Muscle of arm (tissue), 12 donors: Measurements from ENCODE around the gene NOL6. TPM values are rescaled to one million over a fixed set of nuclear protein-coding genes. Genes with fewer than 3 reads are reported as not detected.
"Not testable (repeated sequence)": the region's sequence is repeated elsewhere in the genome, so short reads cannot be mapped to it uniquely, and the experiment has no call there.

Experiments used
- DNase-seq: peaks from one replicate; pipeline ENCODE4 v3.0.0-alpha.2; 2013
- polyA plus RNA-seq, 12 donors: library from polyadenylated mRNA; unstranded; fragments of 120-200 nt; gene quantifications; one replicate each; pipeline ENCODE4 v1.2.1, GENCODE V29; 2013; ENCODE audit not compliant: insufficient read length in 12 of 12

The NOL6 gene
- polyA plus RNA-seq, 12 donors, result 18.4 to 26.6 (median 24.3) TPM; not detected in 1

DNA sequence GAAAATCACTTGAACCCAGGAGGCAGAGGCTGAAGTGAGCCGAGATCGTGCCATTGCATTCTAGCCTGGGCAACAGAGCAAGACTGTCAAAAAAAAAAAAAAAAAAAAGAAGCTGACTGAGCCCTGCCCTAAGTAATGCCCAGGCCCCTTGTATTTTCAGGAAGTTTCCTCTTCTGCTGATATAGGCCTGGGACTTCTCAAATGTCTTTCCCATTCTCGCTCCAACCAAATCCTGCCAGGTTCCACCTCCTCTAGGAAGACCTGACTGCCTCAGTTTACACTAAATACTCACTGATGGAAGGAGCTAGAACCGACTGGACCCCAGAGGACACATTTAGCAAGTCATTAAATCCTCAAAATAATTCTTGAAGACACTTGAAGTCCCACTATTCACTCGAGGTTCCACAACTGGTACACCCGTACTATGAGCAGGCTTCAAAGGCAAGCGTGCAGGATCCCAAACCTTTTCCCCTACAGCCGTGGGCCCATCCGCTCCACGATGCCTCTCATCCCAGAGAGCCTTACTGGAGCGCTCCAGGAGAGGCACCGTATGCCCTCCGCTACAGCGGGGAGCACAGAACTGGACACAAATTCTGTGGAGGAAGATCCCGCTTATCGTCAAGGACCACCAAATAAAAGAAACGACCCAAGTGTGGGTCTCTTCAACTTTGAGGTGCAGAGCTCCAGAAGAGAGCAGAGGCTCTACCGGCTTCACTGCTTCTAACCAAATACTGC, 676 bp downstream of the NOL6 start:
- DNase-seq, result no peak

DNA sequence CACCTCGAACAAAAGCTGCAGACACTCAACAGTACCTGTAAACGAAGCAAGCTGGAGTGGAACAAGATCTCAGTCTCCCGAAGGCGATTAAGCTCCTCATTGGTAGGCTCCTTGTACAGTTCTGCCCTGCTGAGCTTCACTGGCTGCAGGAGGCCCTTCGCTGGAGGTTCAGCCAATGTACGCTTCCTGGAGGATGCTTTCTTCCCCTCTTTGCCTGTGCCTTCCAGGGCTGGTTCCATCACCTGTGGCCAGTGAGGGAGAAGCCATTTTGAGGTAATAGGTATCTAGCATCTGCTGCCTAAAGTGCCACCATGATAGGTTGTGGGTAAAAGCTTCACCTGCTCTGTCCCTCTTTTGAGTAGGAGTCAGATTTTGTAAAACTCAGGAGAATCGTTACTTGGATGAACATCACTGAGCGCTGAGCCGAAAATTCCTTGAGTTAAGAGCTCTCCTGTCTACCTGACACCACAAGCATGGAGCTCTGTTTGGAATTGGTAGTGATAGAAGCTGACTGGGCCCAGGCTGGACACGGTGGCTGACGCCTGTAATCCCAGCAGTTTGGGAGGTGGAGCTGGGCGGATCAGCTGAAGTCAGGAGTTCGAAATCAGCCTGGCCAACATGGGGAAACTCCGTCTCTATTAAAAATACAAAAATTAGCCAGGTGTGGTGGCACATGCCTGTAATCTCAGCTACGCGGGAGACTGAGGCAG, 1.4 kb downstream of the NOL6 start:
- no peak for DNase-seq

DNA sequence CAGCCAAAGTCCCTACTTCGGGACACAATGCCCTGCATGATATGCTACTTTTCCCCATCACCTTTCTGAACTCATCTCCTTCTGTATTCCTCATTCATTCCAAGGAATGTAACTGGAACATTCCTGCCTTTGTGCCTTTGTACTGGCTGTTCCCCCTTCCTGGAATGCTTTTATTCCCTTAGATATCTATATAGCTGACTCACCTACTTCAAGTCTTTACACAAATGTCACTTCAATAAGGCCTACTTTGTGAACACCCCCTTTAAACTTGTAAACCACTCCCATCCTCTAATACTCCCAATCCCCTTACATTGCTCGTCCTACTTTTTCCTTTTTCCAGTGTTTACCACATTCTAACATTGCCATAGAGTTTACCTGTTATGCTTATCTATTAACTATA, 2.4 kb downstream of the NOL6 start:
- DNase-seq, result no peak

DNA sequence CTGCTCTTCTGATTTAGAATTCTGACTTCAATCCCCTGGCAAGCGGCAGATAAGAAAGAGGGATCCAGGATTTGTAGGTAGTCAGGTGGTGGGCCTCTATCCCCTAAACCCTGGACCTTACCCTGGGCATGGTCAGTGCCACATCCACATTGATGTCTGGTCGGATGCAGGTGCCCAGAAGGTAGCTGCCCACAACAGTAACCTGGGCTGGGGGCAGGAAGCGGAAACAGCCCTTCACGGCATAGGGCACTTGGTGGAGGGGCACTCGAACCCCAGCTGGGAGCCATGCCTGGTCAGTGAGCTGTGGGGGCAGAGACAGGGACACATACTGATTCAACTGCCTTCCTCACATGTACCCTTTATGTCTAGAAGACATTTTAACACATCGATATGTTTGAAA, 3.8 kb downstream of the NOL6 start:
- DNase-seq, result no peak

DNA sequence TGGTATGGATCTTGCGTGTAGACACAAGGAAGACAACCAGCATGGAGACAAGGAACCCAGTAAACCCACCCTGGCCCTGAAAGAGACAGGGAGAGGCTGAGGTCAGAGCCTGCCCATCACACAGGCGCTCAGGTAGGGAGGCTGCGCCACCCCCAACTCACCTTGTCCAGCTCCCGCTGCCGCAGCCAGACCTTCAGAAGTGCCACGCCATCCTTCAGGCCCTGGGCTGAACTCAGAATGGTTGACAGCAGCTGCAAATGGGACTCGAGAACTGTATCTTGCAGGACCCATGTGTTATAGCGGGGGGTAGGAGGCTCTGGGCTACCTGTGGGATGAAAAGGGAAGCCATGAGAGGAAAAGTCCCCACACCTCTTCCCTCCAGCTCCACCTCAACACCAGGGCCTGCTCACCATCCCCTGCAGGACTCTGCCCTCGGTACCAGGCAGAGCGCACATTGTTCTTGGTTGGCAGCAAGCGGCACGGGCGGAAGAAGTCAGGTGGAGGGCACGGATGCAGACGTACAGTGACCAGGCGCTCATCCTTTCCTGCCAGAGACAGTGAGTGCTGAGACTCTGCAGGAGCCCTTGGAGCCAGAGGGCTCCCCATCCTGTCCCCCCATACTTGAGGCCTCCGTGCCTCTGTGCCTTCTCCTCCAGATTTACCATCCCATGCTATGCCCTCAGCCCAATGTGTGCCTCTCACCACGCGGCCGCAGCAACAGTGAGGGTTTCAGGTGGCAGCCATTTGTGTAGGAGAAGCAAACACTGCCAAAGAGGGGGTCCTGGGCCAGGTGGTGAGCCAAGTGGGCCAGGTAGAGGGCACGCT, 4.7 kb downstream of the NOL6 start:
- no peak for DNase-seq

DNA sequence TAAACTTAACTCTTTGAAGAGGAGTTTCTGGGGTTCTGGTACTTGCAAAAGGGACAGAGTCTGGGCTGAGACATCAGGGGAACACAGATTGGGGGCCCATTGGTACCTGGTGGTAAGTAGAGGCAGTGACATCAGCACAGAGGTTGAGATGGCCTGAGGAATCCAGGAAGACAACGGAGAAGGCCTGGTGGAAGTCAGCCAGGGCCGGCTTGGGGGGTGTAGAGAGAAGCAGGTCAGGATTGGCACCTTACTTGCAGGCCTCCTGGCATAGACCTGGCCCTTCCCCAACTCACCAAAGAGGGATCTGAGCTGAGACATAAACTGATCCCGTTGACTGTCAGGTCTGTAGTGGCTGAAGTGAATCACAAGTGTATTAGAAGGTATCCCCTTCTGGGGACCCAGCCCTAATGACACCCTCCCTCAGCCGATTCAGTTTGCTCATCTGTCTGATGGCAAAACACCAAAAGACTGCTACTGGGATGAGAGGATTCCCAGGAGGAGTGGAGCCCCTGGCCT, 5.5 kb downstream of the NOL6 start:
- no peak for DNase-seq

DNA sequence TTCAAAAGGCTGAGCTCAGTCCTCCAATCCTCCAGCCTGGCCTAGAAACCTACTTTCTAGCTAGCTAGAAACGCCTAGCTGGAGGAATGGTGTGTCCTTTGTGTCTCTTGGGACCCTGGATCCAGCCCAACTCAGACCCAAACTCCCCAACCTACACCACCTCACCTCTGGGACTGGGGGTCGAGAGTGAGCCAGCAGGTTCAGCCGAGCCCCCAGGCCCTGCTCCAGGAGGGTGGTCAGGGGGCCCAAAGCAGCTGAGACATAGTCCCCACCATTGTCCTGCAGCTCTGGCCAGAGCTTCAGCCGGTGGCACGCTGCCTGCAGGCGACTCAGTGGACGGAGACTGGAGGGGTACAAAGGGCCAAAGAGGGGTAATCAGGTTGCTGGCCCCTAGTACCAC, 6.2 kb downstream of the NOL6 start:
- no peak for DNase-seq

DNA sequence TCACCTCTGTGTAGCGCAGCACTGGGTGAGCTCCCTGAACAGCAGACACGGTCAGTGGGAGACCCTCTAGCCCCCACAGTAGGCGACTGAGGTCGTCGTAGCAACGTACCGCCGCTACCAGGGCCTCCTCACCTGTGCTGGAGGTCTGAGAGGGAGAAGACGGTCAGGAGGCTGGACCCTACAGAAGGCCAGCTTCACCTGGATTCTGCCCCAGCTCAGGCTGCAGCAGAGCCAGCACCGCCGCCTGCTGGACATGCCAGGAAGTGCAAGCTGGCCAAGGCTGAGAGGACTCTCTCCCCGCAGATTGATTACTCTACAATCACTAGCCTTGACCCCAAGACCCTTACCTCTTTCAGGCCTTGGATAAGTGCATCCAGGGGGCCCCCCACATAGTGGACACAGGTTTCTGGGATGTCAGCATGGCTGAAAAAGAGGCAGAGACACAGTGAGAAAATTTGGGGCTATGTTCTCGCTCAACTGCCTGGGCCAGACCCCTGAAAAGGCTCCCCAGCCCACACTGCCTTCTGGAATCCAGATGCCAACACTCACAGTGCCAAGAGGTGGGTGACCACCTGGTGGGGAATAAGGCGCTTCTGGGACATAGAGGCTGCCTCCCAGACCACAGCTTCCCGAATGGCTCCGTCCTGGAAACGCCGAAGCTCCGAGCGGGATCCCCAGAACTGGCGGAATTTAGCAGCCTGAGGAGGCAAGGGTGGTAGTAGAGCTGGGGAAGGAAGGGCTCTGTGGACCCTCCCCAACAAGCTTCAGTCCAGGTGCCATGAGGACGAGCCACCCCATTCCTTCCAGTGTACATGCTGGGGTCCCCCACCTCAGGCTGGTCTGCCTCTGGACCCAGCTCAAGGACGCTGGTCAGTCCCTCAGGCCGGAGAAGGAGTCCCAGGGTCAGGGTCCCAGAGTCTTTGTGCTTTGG, 6.9 kb downstream of the NOL6 start:
- DNase-seq, result no peak

DNA sequence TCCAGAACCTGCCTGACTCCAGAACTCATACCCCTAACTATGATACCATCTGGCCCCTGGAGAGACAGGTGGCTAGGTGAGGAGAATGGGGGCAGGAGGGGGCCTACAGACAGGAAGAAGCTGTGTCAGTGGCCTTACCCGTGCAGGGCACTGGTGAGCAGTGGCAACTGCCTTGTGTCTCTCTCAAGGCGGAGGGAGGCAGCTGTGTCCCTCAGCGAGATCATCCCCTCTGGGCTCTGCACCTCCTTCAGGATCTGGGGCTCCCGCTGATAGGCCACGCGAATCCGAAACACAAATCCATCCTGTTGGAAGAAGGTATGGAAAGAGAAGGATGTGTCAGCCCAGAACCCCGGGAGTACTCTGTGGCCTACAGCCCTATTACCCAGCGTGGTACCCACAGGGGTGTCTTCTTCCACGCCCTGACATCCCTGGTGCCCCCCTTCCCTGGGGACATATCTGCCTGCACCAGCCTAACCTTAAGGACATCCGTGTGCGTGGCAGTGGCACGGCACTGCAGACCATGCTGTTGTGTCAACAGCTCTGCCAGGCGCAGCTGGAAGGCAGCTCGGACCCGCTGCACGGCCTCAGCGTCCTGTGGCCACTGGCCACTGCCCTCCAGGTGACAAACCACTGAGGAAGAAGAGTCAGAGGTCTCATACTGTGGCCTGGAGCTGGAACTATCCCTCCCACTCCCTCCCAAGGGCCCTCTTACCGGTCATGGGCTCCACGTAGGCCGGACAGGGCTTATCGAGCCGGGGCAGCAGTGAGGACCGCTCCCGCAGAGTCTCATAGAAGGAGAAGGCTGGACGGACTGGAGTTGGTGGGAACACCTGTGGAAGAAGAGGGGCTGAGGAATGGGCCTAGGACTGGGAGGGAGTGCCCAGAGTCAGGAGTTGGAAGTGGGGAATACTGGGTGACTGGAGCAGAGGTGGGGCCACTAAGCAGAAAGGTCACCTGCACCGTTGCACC, 7.8 kb downstream of the NOL6 start:
- no peak for DNase-seq

DNA sequence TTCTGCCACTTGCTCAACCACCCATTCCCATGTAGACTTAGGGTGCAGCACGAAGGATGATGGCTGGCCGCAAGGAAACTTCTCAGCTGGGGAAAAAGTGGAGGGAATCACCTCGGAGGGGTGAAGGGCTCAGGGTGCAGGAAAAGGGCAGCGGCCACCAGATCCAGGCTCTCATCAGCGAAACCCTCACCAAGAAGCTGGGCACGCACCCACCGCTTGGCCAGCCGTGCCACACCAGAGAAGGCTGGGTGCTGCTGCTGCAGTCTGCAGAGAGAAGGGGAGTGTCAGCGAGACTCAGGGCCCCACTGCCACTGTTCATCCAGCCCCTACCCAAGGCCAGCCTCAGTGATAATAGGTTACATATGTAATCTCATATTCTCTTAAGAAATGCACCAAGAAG, 8.6 kb downstream of the NOL6 start:
- DNase-seq, result no peak

DNA sequence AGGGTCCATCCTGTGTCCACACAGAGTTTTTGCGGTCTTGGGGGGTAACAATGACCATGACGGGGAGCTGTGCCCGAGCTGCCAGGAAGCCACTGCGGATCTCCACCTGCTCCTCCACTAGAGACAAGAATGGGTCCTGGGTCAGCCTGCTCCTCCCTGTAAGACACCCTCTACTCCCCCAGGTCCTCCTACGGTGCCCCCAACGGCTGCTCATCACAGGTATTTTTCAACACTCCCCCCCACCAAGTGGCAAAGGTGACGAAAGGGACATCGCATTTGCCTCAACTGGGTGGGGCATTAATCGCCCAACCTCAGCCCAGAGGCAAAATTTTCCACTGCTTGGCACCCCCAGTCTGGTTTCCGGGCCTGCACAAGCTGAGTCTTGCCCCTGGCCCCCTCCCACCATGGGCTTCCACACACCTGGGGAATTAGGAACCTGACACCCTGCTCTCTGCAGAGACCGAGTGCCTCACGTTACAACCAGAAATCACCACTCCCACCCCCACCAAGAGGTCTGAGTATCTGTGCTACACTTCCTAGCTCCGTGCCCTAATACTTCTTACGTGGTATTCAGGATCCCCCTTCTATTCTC, 9.6 kb downstream of the NOL6 start:
- no peak for DNase-seq

DNA sequence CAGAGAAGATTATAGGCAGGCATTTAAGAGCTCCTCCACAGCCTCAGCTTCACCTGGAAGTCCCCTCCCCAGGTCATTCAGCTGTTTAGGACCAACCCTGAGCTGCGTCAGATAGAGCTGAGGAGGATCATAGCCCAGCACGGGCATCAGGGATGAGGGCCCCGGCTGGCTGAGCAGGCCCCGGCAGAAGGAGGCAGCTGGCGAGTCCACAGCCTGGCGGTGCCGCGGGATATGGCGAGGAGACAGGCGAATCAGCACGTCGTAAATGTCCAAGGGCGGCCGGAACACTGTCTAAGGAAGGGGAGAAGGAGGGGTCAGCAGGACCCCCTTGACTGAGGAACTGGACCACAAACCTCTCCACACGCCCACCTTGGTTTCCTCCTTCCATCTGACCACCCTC, 10.6 kb downstream of the NOL6 start:
- no peak for DNase-seq

DNA sequence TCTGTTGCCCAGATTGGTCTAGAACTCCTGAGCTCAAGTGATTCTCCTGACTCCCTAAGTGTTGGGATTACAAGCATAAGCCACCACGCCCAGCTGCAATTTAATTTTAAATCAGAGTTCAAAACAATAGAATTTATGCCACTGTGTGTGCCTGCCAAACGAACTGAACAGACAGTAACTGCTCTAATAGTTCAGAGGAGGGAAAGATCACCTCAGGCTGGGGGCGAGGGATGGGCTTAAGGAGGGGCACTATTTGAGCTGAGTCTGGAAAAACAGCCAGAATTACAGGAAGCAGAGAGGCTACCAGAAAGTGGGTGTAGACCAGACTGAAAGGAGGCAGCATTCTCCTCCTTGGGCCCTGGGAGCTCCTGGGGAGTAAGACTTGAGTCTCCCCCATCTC, 12.2 kb downstream of the NOL6 start:
- no peak for DNase-seq

DNA sequence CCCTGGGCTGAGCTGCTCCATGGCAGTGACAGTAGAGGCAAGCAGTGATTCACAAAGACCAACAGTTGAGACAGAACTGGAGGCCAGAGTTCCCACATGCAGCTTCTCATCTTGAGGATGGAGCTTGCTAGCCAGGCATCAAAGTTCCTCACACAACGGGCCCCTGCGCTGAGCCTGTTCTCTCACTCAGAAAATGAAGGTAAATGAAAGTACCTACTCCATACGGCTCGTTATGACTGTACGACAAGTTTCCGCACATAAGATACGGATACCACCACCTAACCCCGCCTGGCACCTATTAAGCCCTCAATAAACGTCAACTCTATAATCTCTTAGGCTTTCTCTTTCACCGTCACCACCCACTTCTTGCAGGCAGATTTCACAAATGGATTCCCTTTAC, 12.9 kb downstream of the NOL6 start:
- no peak for DNase-seq

DNA sequence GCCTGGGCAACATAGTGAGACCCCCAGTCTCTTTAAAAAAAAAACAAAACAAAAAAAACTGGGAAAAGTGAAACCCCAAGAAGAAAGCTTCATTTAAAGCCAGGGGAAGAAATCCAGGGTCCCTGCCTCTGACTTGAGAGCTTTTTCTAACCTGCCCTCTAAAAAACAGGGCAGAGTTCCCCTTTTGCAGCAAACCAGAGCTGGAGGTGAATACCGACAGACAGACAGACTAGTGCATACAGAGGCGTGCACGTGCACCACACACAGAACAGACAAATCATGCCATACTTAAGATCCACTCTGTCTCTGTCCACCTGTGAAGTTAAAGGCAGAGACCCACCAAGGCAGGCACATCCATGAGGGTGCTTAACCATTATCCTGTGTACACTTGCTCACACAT, 14.6 kb downstream of the NOL6 start:
- no peak for DNase-seq

DNA sequence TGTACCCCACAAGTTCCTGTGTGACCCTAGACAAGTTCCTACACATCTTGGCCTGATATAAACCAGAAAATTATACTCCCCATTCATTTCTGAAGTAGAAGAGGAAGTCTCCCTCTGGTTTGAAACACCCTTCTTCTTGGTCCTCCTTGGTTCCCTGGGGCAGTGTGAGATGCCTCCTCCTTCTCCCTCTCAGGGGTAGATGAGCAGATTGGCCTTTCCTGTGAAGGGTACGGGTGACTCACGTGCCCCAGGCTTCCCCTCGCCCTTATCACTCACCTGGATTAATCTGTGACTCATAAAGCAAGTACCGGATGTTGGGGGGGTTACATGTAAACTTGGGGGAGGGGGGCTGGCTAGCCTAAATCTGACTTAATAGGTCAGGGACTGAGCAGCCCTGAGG, 15.3 kb downstream of the NOL6 start:
- DNase-seq, result no peak

DNA sequence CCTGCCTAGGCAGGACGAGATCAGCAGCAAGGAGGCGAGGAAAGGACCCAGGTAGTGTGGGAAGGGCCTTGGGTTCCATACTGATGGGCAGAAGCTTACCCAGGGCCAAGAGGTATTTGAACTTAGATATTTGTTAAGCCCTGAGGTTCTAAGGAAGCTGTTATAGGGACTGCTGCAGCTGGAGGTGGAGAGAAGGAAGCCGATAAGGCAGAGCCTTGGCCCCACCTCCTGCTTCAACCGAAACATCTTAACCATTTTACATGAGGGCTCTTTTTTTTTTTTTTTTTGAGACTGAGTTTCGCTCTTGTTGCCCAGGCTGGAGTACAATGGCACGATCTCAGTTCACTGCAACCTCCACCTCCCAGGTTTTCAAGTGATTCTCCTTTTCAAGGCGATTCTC, 17.8 kb downstream of the NOL6 start:
- no peak for DNase-seq

DNA sequence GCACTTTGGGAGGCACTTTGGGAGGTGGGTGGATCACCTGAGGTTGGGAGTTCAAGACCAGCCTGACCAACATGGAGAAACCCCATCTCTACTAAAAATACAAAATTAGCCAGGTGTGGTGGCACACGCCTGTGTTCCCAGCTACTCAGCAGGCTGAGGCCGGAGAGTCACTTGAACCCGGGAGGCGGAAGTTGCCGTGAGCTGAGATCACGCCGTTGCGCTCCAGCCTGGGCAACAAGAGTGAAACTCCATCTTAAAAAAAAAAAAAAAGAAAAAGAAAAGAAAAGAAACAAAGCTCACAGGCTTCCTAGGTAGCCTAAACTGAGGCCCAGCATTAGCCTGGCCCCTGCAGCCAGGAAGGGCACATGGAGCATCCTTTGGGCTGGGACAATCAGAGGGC, 18.3 kb downstream of the NOL6 start:
- DNase-seq, result not testable (repeated sequence)

DNA sequence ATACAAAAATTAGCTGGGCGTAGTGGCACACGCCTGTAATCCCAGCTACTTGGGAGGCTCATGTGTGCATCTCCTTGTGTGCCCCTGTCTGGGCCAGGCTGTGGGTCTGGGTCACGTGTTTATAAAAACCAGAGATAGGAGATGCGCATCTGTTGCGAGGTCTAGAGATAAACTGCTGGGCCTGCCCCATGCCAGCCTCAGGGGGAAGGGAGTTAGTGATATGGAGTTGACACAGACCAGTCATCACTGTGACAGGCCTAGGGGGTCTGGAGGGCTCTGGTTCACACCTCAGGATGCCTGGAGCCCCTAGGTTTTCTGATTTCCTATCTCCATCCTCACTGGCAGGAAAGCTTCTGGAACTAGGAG, 19.1 kb downstream of the NOL6 start:
- DNase-seq, result not testable (repeated sequence)
